Left lung (tissue), 10 donors: Measurements from ENCODE around the gene BMPR2. TPM values are rescaled to one million over a fixed set of nuclear protein-coding genes. Genes with fewer than 3 reads are reported as not detected.
A peak's percentile ranks its signal among the peaks of the same experiment; 100 is the strongest.

ENCODE experiments used
- ATAC-seq: fragments of 200-7000 bp; cut with Tn5 transposase; one replicate; pipeline ENCODE4 v1.9.1; 2020; ENCODE audit warnings: moderate library complexity
- DNase-seq, 4 donors: peaks; one replicate each; pipeline ENCODE4 v3.0.0-alpha.2; 2013 to 2020
- H3K27ac ChIP-seq, 2 donors: fragments of 200-600 bp; sonication (generic) in 1 of 2; one replicate each; pipeline versions ENCODE4 v1.5.0 to v1.8.0; 2020 to 2021
- H3K27me3 ChIP-seq, 2 donors: fragments of 200-600 bp; sonication (generic) in 1 of 2; one replicate each; pipeline versions ENCODE4 v1.5.0 to v1.8.0; 2020 to 2021
- H3K36me3 ChIP-seq, 2 donors: fragments of 200-600 bp; sonication (generic) in 1 of 2; one replicate each; pipeline versions ENCODE4 v1.5.0 to v1.8.0; 2020 to 2021
- H3K4me1 ChIP-seq, 2 donors: fragments of 200-600 bp; one replicate each; pipeline ENCODE4 v1.8.0; 2021
- H3K4me3 ChIP-seq, 2 donors: fragments of 200-600 bp; sonication (generic) in 1 of 2; one replicate each; pipeline versions ENCODE4 v1.5.0 to v1.8.0; 2020 to 2021; ENCODE audit warnings: mild to moderate bottlenecking in 1 of 2
- H3K9me3 ChIP-seq, 2 donors: fragments of 200-600 bp; sonication (generic) in 1 of 2; one replicate each; pipeline versions ENCODE4 v1.5.0 to v1.8.0; 2020 to 2021
- CTCF ChIP-seq, 2 donors: fragments of 200-600 bp; sonication (generic) in 1 of 2; IDR thresholded peaks; one replicate each; pipeline versions ENCODE4 v1.5.0 to v1.8.0; 2021; ENCODE audit warnings: antibody characterized with exemption in 2 of 2
- intact Hi-C, 2 donors: fragments of 100-400 bp; cut with DNase I; formaldehyde crosslinking; loops; one replicate each; pipeline versions ENCODE4 v1.11.2 to v1.14.2; 2022
- polyA plus RNA-seq, 6 donors: library from polyadenylated mRNA; unstranded; fragments of 120-200 nt; gene quantifications; one replicate each; pipeline ENCODE4 v1.2.1, GENCODE V29; 2013; ENCODE audit not compliant: insufficient read length in 6 of 6
- total RNA-seq, 2 donors: library from RNA; stranded (reverse); fragmentation: NEBNext Ultra II Directional; extraction: Animal tissue kit (Norgen Biotek cat#: 25700); gene quantifications; one replicate each; pipeline ENCODE4 v1.2.1, GENCODE V29; 2021
- donor health status: DM: no; HTN: yes; CAD: no.
- donor health status: DM: no; HTN: no; CAD: no.

Gene BMPR2
- total and polyA plus RNA-seq, 8 donors: 68.3 to 99.7 (median 83.6) TPM

GRCh38 chr2:202512176-202512575, 136.0 kb downstream of the BMPR2 start:
- DNase-seq (no peak), ATAC-seq (no peak)
- H3K27ac ChIP-seq: no peak overlapping the region
- H3K4me3 ChIP-seq: no peak overlapping the region
- TF ChIP-seq CTCF (IDR thresholded peaks at IDR 0.05): no peak
- no peaks in the 10 kb centered on the region for H3K27me3 ChIP-seq
- no peaks in the 10 kb centered on the region for H3K9me3 ChIP-seq
- no peaks in the 10 kb centered on the region for H3K4me1 ChIP-seq
- H3K36me3 ChIP-seq: peaks cover 0 to 16% of the 10 kb centered on the region in 2 donors
- intact Hi-C loops: no loop called here

- Histone ChIP-seq H3K27ac (no peak overlapping the region), H3K4me3 (no peak overlapping the region), H3K9me3 (no peaks in the 10 kb centered on the region), H3K36me3 (peaks cover 0 to 34% of the 10 kb centered on the region in 2 donors), H3K27me3 (no peaks in the 10 kb centered on the region), H3K4me1 (no peaks in the 10 kb centered on the region)
- no peak for TF ChIP-seq CTCF (IDR thresholded peaks at IDR 0.05)
- intact Hi-C loops: no loop called here
- no peak for DNase-seq
- ATAC-seq: no peak
Measured at GRCh38 chr2:202514732-202515131, 138.6 kb downstream of the BMPR2 start.

- Histone ChIP-seq H3K9me3 (no peaks in the 10 kb centered on the region), H3K36me3 (peaks cover 0 to 65% of the 10 kb centered on the region in 2 donors), H3K27ac (no peak overlapping the region), H3K4me3 (no peak overlapping the region), H3K27me3 (no peaks in the 10 kb centered on the region), H3K4me1 (no peaks in the 10 kb centered on the region)
- ATAC-seq (no peak), DNase-seq (no peak)
- TF ChIP-seq CTCF (IDR thresholded peaks at IDR 0.05): no peak
- intact Hi-C loops: no loop called here
Measured at GRCh38 chr2:202519453-202519852, 143.3 kb downstream of the BMPR2 start.

- TF ChIP-seq CTCF (IDR thresholded peaks at IDR 0.05): no peak
- DNase-seq (no peak), ATAC-seq (peak; percentile 65)
- Histone ChIP-seq H3K4me3 (no peak overlapping the region), H3K27ac (no peak overlapping the region), H3K4me1 (no peaks in the 10 kb centered on the region), H3K36me3 (peaks cover 0 to 63% of the 10 kb centered on the region in 2 donors), H3K9me3 (no peaks in the 10 kb centered on the region), H3K27me3 (no peaks in the 10 kb centered on the region)
- intact Hi-C loops: no loop called here
Measured at GRCh38 chr2:202521470-202521869, 145.3 kb downstream of the BMPR2 start.

GRCh38 chr2:202529389-202529788, 153.3 kb downstream of the BMPR2 start:
- no peak for TF ChIP-seq CTCF (IDR thresholded peaks at IDR 0.05)
- intact Hi-C loops: no loop called here
- Histone ChIP-seq H3K9me3 (no peaks in the 10 kb centered on the region), H3K27me3 (no peaks in the 10 kb centered on the region), H3K4me3 (no peak overlapping the region), H3K27ac (no peak overlapping the region), H3K4me1 (peaks cover 15 to 19% of the 10 kb centered on the region in 2 donors), H3K36me3 (peaks cover 0 to 32% of the 10 kb centered on the region in 2 donors)
- DNase-seq: peak in 1 of 4 donors; percentile 30
- ATAC-seq: peak; percentile 21
